ENCODE measurements around the gene VSTM4.

Gene VSTM4

DNA sequence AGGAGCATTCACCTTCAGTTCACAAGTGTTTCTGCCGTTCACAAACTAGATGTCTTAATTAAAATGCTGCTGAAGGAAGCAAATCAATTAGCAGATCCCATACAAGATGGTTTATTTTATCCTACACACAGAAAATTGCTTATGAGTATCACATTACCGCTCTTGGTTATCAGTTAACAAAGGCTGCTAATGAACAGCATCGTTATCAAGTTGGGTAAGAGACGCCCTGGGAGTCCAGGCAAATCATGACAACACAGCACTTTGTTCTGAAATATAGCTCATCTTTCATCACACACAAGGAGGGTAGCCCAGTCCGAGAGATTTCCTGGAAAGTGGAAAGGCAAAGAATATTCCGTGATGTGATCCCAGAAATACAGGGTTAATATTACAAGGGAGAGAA lies 39.3 kb upstream of the VSTM4 start:
- H3K27ac ChIP-seq (ENCODE audit: low read length), result no peak overlapping the region
- H3K4me1 ChIP-seq (ENCODE audit: control insufficient read depth in 1 of 2, insufficient read depth in 2 of 2, low read length in 2 of 2), result no peaks in the 10 kb centered on the region
- H3K36me3 ChIP-seq (ENCODE audit: control insufficient read depth in 1 of 2, insufficient read depth in 2 of 2, low read length in 2 of 2), result no peaks in the 10 kb centered on the region
- H3K27me3 ChIP-seq (ENCODE audit: low read depth, low read length), result no peaks in the 10 kb centered on the region
- H3K9me3 ChIP-seq (ENCODE audit: control insufficient read depth in 1 of 2, low read length in 2 of 2), result no peaks in the 10 kb centered on the region
- no peak overlapping the region for H3K4me3 ChIP-seq (ENCODE audit: low read depth in 1 of 2, low read length in 2 of 2)

DNA sequence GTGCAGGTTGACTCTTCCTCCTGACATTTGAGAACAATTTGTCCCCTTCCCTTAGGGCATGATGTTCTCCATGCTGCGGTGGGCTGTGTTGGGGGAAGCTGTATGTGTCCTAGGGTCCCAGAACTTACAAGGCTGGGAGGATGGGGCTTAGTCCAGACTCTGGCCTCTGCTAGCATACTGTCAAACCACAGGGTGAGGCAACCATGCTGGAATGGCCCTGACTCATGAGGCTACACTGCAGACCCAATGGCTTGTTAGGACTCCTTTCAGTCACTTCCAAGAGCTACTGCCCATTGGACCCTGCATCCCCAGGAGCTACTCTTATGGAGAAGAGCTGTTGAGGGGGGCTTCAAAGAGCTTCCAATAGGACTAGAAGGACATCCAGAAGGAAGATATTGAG lies 38.6 kb upstream of the VSTM4 start:
- H3K27ac ChIP-seq (ENCODE audit: low read length), result no peak overlapping the region
- no peak overlapping the region for H3K4me3 ChIP-seq (ENCODE audit: low read depth in 1 of 2, low read length in 2 of 2)
- H3K36me3 ChIP-seq (ENCODE audit: control insufficient read depth in 1 of 2, insufficient read depth in 2 of 2, low read length in 2 of 2), result no peaks in the 10 kb centered on the region
- H3K27me3 ChIP-seq (ENCODE audit: low read depth, low read length), result no peaks in the 10 kb centered on the region
- H3K4me1 ChIP-seq (ENCODE audit: control insufficient read depth in 1 of 2, insufficient read depth in 2 of 2, low read length in 2 of 2), result no peaks in the 10 kb centered on the region
- H3K9me3 ChIP-seq (ENCODE audit: control insufficient read depth in 1 of 2, low read length in 2 of 2), result no peaks in the 10 kb centered on the region

DNA sequence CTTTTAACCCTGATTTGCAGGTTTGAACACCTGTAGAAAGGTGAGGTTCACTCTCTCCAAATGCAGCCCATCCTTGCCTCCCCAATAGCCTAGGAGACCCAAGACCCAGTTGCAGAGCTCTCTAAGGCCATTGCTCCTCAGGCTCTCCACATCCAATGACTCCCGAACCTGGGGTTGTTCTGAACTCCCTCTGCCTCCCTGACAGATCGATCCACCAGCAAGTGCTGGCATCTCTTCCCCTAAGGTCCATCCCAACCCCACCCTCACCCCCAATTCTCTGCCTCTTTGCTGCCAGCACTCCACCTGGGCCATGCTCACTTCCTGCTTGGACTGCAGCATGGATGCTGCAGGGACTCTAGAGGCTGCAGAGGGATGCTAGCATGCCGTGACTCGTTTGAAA lies 37.8 kb upstream of the VSTM4 start:
- no peak overlapping the region for H3K4me3 ChIP-seq (ENCODE audit: low read depth in 1 of 2, low read length in 2 of 2)

DNA sequence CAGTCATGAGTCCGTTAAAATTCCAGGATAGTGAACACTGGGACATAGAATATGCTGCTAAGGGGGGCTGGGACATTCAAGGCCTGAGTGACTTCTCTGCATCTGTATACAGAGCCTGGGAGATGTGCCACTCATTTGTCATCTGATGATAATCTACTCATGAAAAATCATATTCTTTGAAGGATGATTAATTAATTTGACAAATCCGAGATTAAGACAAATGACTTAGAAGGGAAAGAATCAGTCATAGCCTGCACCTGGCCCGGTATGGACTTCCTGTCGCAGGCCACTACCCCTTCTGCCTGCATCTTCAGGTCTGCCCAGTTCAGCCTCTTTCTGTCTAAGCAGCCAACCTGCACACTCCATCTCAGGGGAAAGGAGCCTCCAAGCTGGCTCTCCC lies 37.3 kb upstream of the VSTM4 start:
- Histone ChIP-seq H3K36me3 (ENCODE audit: control insufficient read depth in 1 of 2, insufficient read depth in 2 of 2, low read length in 2 of 2) (no peaks in the 10 kb centered on the region), H3K9me3 (ENCODE audit: control insufficient read depth in 1 of 2, low read length in 2 of 2) (peaks cover 1 to 3% of the 10 kb centered on the region in 2 donors), H3K4me3 (ENCODE audit: low read depth in 1 of 2, low read length in 2 of 2) (no peak overlapping the region), H3K27me3 (ENCODE audit: low read depth, low read length) (no peaks in the 10 kb centered on the region), H3K4me1 (ENCODE audit: control insufficient read depth in 1 of 2, insufficient read depth in 2 of 2, low read length in 2 of 2) (no peaks in the 10 kb centered on the region), H3K27ac (ENCODE audit: low read length) (no peak overlapping the region)

More for the DNA sequence above, 37.8 kb upstream of the VSTM4 start:
- Histone ChIP-seq H3K36me3 (ENCODE audit: control insufficient read depth in 1 of 2, insufficient read depth in 2 of 2, low read length in 2 of 2) (no peaks in the 10 kb centered on the region), H3K27me3 (ENCODE audit: low read depth, low read length) (no peaks in the 10 kb centered on the region), H3K9me3 (ENCODE audit: control insufficient read depth in 1 of 2, low read length in 2 of 2) (no peaks in the 10 kb centered on the region), H3K27ac (ENCODE audit: low read length) (no peak overlapping the region), H3K4me1 (ENCODE audit: control insufficient read depth in 1 of 2, insufficient read depth in 2 of 2, low read length in 2 of 2) (no peaks in the 10 kb centered on the region)

DNA sequence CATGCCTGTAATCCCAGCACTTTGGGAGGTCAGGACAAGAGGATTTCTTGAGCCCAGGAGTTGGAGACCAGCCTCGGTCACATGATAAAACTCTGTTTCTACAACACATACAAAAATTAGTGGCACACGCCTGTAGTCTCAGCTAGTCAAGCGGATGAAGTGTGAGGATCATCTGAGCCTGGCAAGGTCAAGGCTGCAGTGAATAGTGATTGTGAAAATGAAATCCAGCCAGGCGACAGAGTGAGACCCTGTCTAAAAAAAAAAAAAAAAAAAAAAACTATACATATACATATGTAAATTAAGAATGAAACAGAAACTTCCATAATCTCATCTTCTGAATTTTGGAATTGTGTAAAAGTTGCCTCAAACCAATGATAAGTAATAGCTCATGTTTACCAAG lies 36.7 kb upstream of the VSTM4 start:
- H3K36me3 ChIP-seq (ENCODE audit: control insufficient read depth in 1 of 2, insufficient read depth in 2 of 2, low read length in 2 of 2), result no peaks in the 10 kb centered on the region
- H3K27ac ChIP-seq (ENCODE audit: low read length), result no peak overlapping the region
- no peaks in the 10 kb centered on the region for H3K4me1 ChIP-seq (ENCODE audit: control insufficient read depth in 1 of 2, insufficient read depth in 2 of 2, low read length in 2 of 2)
- H3K27me3 ChIP-seq (ENCODE audit: low read depth, low read length), result no peaks in the 10 kb centered on the region
- no peak overlapping the region for H3K4me3 ChIP-seq (ENCODE audit: low read depth in 1 of 2, low read length in 2 of 2)
- peaks cover 2 to 4% of the 10 kb centered on the region in 2 donors for H3K9me3 ChIP-seq (ENCODE audit: control insufficient read depth in 1 of 2, low read length in 2 of 2)

DNA sequence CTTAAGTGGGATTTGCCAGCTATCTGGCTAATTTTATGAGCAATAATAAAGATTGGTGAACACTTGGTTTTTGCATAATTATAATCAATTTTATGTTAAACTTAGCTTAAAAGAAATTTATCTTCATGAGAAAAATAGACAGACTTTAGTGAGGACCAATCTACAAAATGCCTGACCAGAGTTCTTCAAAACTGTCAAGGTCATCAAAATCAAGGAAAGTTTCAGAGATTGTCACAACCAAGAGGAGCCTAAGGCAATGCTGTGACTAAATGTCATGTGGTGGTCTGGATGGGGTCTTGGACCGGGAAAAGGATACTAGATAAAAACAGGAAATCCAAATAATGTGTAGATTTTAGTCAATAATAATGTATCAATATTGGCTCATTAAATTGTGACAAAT lies 36.2 kb upstream of the VSTM4 start:
- H3K9me3 ChIP-seq (ENCODE audit: control insufficient read depth in 1 of 2, low read length in 2 of 2), result peaks cover 2 to 4% of the 10 kb centered on the region in 2 donors
- H3K27me3 ChIP-seq (ENCODE audit: low read depth, low read length), result no peaks in the 10 kb centered on the region
- no peak overlapping the region for H3K27ac ChIP-seq (ENCODE audit: low read length)
- no peaks in the 10 kb centered on the region for H3K4me1 ChIP-seq (ENCODE audit: control insufficient read depth in 1 of 2, insufficient read depth in 2 of 2, low read length in 2 of 2)
- no peaks in the 10 kb centered on the region for H3K36me3 ChIP-seq (ENCODE audit: control insufficient read depth in 1 of 2, insufficient read depth in 2 of 2, low read length in 2 of 2)
- H3K4me3 ChIP-seq (ENCODE audit: low read depth in 1 of 2, low read length in 2 of 2), result no peak overlapping the region

DNA sequence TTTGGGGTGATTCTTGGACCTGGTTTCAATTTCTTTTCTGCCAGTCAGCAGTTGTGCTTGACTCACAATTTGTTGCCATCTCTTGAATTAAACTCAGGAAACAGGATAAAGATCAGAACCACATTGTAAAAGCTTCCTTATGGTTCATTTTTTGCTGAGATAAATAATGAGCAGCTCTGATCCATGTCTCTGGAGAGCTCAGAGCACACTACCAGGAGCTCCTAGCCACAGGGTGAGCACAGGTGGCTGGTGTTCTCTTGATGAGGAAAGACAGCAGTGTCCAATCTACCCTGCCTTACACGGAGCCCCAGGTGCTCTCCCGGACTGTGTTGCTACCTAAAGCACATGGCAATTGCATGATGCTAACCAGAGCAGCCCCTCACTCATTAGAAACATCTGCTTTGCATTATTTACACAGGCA lies 35.7 kb upstream of the VSTM4 start:
- Histone ChIP-seq H3K27ac (ENCODE audit: low read length) (no peak overlapping the region), H3K4me1 (ENCODE audit: control insufficient read depth in 1 of 2, insufficient read depth in 2 of 2, low read length in 2 of 2) (no peaks in the 10 kb centered on the region), H3K4me3 (ENCODE audit: low read depth in 1 of 2, low read length in 2 of 2) (no peak overlapping the region), H3K9me3 (ENCODE audit: control insufficient read depth in 1 of 2, low read length in 2 of 2) (peaks cover 2 to 4% of the 10 kb centered on the region in 2 donors), H3K27me3 (ENCODE audit: low read depth, low read length) (no peaks in the 10 kb centered on the region), H3K36me3 (ENCODE audit: control insufficient read depth in 1 of 2, insufficient read depth in 2 of 2, low read length in 2 of 2) (no peaks in the 10 kb centered on the region)

DNA sequence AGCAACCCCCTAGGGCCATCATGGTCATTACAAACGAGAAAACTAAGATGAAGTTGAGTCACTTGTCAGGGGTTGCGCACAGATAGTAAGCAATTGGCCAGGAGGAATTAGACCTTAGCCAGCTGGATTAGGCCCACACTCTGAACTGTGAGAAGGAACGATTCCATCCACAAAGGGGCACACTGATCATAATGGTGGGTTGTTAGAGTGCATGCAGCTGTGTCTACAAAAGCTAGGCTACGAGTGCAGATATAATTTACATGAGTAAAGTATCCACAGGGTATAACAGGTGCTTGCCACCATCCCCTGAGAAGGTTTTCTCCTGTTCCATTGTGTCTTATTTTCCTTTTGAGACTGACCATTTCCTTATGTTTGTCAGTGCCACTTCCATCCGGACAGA lies 35.1 kb upstream of the VSTM4 start:
- Histone ChIP-seq H3K4me1 (ENCODE audit: control insufficient read depth in 1 of 2, insufficient read depth in 2 of 2, low read length in 2 of 2) (no peaks in the 10 kb centered on the region), H3K9me3 (ENCODE audit: control insufficient read depth in 1 of 2, low read length in 2 of 2) (peaks cover 2 to 4% of the 10 kb centered on the region in 2 donors), H3K4me3 (ENCODE audit: low read depth in 1 of 2, low read length in 2 of 2) (no peak overlapping the region), H3K27me3 (ENCODE audit: low read depth, low read length) (no peaks in the 10 kb centered on the region), H3K36me3 (ENCODE audit: control insufficient read depth in 1 of 2, insufficient read depth in 2 of 2, low read length in 2 of 2) (no peaks in the 10 kb centered on the region), H3K27ac (ENCODE audit: low read length) (no peak overlapping the region)

DNA sequence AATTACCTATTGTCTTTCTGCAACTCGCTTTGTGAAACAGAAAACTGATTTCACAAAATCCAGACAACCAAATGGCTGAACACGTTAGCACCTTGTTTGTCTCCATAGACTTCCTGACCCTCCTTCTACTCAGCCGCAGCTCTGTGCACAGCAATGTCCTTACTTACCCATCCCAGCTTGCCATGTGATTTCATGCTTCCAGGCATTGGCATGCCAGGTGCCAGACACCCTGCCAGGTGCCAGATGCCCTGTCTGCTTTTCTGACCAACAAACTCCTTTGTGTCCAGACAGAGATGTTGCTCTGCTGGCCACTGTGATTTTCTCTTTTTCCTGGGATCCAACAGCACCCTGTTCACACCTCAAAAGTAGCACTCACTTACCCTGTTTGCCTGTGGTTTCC lies 34.6 kb upstream of the VSTM4 start:
- Histone ChIP-seq H3K4me1 (ENCODE audit: control insufficient read depth in 1 of 2, insufficient read depth in 2 of 2, low read length in 2 of 2) (no peaks in the 10 kb centered on the region), H3K4me3 (ENCODE audit: low read depth in 1 of 2, low read length in 2 of 2) (no peak overlapping the region), H3K27ac (ENCODE audit: low read length) (no peak overlapping the region), H3K36me3 (ENCODE audit: control insufficient read depth in 1 of 2, insufficient read depth in 2 of 2, low read length in 2 of 2) (no peaks in the 10 kb centered on the region), H3K9me3 (ENCODE audit: control insufficient read depth in 1 of 2, low read length in 2 of 2) (peaks cover 2 to 4% of the 10 kb centered on the region in 2 donors), H3K27me3 (ENCODE audit: low read depth, low read length) (no peaks in the 10 kb centered on the region)

DNA sequence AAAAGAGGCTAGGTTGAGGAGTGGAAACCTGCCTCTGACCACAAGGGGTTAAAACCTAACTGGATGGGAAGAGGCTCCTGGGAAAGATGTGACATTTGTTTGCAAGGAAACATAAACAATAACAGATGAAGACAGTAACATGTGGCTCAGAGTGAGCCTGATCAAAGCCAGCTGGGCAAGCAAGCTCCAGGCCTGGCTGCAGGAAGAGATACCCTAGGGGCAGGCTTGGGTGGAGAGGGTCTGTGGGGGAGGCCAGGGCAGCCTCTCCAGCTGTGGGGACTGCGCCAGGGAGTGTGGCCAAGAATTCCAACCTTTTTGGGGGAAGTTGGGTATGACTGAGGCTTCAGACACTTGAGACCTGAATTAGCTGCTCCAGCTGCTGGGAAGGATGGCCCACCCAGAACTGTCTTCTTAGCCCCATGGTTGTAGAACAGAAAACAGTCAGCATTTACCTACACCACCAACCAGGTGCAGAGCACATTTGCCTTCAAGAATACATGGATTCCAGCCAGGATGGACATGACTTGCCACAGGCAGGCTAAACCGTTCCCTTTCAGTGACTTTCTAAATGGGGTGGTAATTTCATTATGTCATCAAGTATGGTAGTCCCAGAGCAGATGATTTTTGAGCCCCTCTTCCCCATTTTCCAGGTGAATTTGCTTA lies 28.9 kb upstream of the VSTM4 start:
- peaks cover 0 to 5% of the 10 kb centered on the region in 2 donors for H3K36me3 ChIP-seq (ENCODE audit: control insufficient read depth in 1 of 2, insufficient read depth in 2 of 2, low read length in 2 of 2)

DNA sequence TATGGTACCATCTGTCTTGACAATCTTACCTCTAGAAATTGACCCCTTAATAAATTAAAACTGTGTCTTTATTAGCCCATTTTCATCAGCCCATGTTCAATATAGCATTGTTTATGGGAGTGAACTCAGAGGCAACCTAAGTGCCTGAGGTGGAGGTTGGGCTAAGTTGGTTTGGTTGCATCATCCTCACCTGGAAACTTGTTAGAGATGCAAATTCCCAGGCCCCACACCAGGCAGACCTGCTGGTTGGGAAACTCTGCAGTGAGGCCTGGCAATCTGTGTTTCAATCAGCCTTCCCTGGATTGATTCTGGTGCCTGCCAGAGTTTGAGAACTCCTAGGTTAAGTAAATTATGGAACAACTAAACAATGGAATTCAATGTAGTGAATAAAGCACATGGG lies 27.9 kb upstream of the VSTM4 start:
- Histone ChIP-seq H3K4me1 (ENCODE audit: control insufficient read depth in 1 of 2, insufficient read depth in 2 of 2, low read length in 2 of 2) (peaks cover 0 to 8% of the 10 kb centered on the region in 2 donors), H3K9me3 (ENCODE audit: control insufficient read depth in 1 of 2, low read length in 2 of 2) (peaks cover 2 to 4% of the 10 kb centered on the region in 2 donors), H3K27me3 (ENCODE audit: low read depth, low read length) (no peaks in the 10 kb centered on the region), H3K36me3 (ENCODE audit: control insufficient read depth in 1 of 2, insufficient read depth in 2 of 2, low read length in 2 of 2) (peaks cover 0 to 5% of the 10 kb centered on the region in 2 donors), H3K4me3 (ENCODE audit: low read depth in 1 of 2, low read length in 2 of 2) (no peak overlapping the region), H3K27ac (ENCODE audit: low read length) (no peak overlapping the region)

More for the DNA sequence above, 28.9 kb upstream of the VSTM4 start:
- Histone ChIP-seq H3K9me3 (ENCODE audit: control insufficient read depth in 1 of 2, low read length in 2 of 2) (peaks cover 2 to 4% of the 10 kb centered on the region in 2 donors), H3K27me3 (ENCODE audit: low read depth, low read length) (no peaks in the 10 kb centered on the region), H3K27ac (ENCODE audit: low read length) (no peak overlapping the region), H3K4me1 (ENCODE audit: control insufficient read depth in 1 of 2, insufficient read depth in 2 of 2, low read length in 2 of 2) (peaks cover 0 to 8% of the 10 kb centered on the region in 2 donors), H3K4me3 (ENCODE audit: low read depth in 1 of 2, low read length in 2 of 2) (no peak overlapping the region)

Measured in muscle layer of duodenum (tissue), 2 donors.